Daoy (cell line): ENCODE results near the gene SPOCK1. TPM values are rescaled to one million over a fixed set of nuclear protein-coding genes. Genes with fewer than 3 reads are reported as not detected.
"Not testable (repeated sequence)": the region's sequence is repeated elsewhere in the genome, so short reads cannot be mapped to it uniquely, and the experiment has no call there.

Experiments
- DNase-seq: peaks from one replicate; pipeline ENCODE4 v3.0.0-alpha.2; 2015; ENCODE audit warnings: low read depth
- total RNA-seq: library from RNA; depleted of rRNA; stranded (reverse); fragments of >200 nt; shearing (Covaris generic); gene quantifications from 2 replicates; pipeline ENCODE4 v1.2.3, GENCODE V29; 2014

The SPOCK1 gene
- total RNA-seq, 1 experiment from 2014 or later, result 61.0 TPM

GRCh38 chr5:137266186-137266585, 232.9 kb downstream of the SPOCK1 start:
- DNase-seq, result no peak

- no peak for DNase-seq
Observed at GRCh38 chr5:137265457-137265856, 233.7 kb downstream of the SPOCK1 start.

- peak; percentile 33 for DNase-seq
Observed at GRCh38 chr5:137264573-137264972, 234.6 kb downstream of the SPOCK1 start.

- no peak for DNase-seq
Observed at GRCh38 chr5:137264041-137264440, 235.1 kb downstream of the SPOCK1 start.

- DNase-seq, result no peak
Observed at GRCh38 chr5:137263371-137264005, 235.6 kb downstream of the SPOCK1 start.

GRCh38 chr5:137262818-137263217, 236.3 kb downstream of the SPOCK1 start:
- DNase-seq, result no peak

- DNase-seq, result no peak
Observed at GRCh38 chr5:137260820-137261695, 238.1 kb downstream of the SPOCK1 start.

- not testable (repeated sequence) for DNase-seq
Observed at GRCh38 chr5:137259115-137259514, 240.0 kb downstream of the SPOCK1 start.

- no peak for DNase-seq
Observed at GRCh38 chr5:137254119-137255090, 244.7 kb downstream of the SPOCK1 start.

- no peak for DNase-seq
Observed at GRCh38 chr5:137252512-137252911, 246.6 kb downstream of the SPOCK1 start.

GRCh38 chr5:137250421-137250820, 248.7 kb downstream of the SPOCK1 start:
- no peak for DNase-seq

- no peak for DNase-seq
Observed at GRCh38 chr5:137248527-137248926, 250.6 kb downstream of the SPOCK1 start.

- DNase-seq, result no peak
Observed at GRCh38 chr5:137245438-137245837, 253.7 kb downstream of the SPOCK1 start.

GRCh38 chr5:137240285-137240684, 258.8 kb downstream of the SPOCK1 start:
- DNase-seq, result no peak

GRCh38 chr5:137236849-137237507, 262.1 kb downstream of the SPOCK1 start:
- DNase-seq, result no peak

GRCh38 chr5:137236252-137236651, 262.9 kb downstream of the SPOCK1 start:
- no peak for DNase-seq

- peak; percentile 44 for DNase-seq
Observed at GRCh38 chr5:137234973-137235943, 263.9 kb downstream of the SPOCK1 start.

GRCh38 chr5:137233726-137234125, 265.4 kb downstream of the SPOCK1 start:
- no peak for DNase-seq

- not testable (repeated sequence) for DNase-seq
Observed at GRCh38 chr5:137233304-137233703, 265.8 kb downstream of the SPOCK1 start.

GRCh38 chr5:137231540-137231939, 267.6 kb downstream of the SPOCK1 start:
- no peak for DNase-seq
